Measurements from ENCODE around the gene DCAF11. TPM values are rescaled to one million over a fixed set of nuclear protein-coding genes. Genes with fewer than 3 reads are reported as not detected.

DCAF11 gene
- total RNA-seq, 1 experiment from 2014 or later, result 93.5 TPM

- Histone ChIP-seq H3K4me1 (ENCODE audit: low read length) (peaks cover 20% of the 10 kb centered on the region), H2AFZ (ENCODE audit: low read length) (no peak overlapping the region), H3K36me3 (ENCODE audit: insufficient read depth, low read length) (peaks cover 40% of the 10 kb centered on the region), H3K27ac (ENCODE audit: low read length) (no peak overlapping the region), H3K79me2 (ENCODE audit: low read length) (peaks cover 12% of the 10 kb centered on the region), H3K4me3 (ENCODE audit: low read length) (no peak overlapping the region), H3K4me2 (ENCODE audit: low read depth, low read length, poor library complexity, severe bottlenecking) (no peak overlapping the region), H3K9ac (ENCODE audit: low read length) (no peak overlapping the region), H3K9me2 (replicated peaks; ENCODE audit: insufficient read depth, low read length) (no peaks in the 10 kb centered on the region), H3K27me3 (ENCODE audit: low read length) (no peaks in the 10 kb centered on the region), H3K9me3 (ENCODE audit: low read length) (no peaks in the 10 kb centered on the region), H4K20me1 (ENCODE audit: insufficient read depth, low read depth, low read length) (no peaks in the 10 kb centered on the region)
- no peak for DNase-seq
Observed at GRCh38 chr14:24157331-24157730, 42.8 kb downstream of the DCAF11 start.

GRCh38 chr14:24159777-24160498 lies 45.4 kb downstream of the DCAF11 start:
- peaks cover 17% of the 10 kb centered on the region for H3K79me2 ChIP-seq (ENCODE audit: low read length)
- no peaks in the 10 kb centered on the region for H3K9me2 ChIP-seq (replicated peaks; ENCODE audit: insufficient read depth, low read length)
- no peak overlapping the region for H2AFZ ChIP-seq (ENCODE audit: low read length)
- no peak for DNase-seq
- H3K4me3 ChIP-seq (ENCODE audit: low read length), result no peak overlapping the region
- peaks cover 55% of the 10 kb centered on the region for H3K36me3 ChIP-seq (ENCODE audit: insufficient read depth, low read length)
- H3K9ac ChIP-seq (ENCODE audit: low read length), result no peak overlapping the region
- H3K27me3 ChIP-seq (ENCODE audit: low read length), result no peaks in the 10 kb centered on the region
- H4K20me1 ChIP-seq (ENCODE audit: insufficient read depth, low read depth, low read length), result no peaks in the 10 kb centered on the region
- no peak overlapping the region for H3K4me2 ChIP-seq (ENCODE audit: low read depth, low read length, poor library complexity, severe bottlenecking)
- 0 out of 2 replicates have a peak overlapping the region, but pooled peaks have one; percentile 8 for H3K27ac ChIP-seq (ENCODE audit: low read length)
- H3K4me1 ChIP-seq (ENCODE audit: low read length), result peaks cover 21% of the 10 kb centered on the region
- no peaks in the 10 kb centered on the region for H3K9me3 ChIP-seq (ENCODE audit: low read length)

GRCh38 chr14:24160499-24160849 lies 45.9 kb downstream of the DCAF11 start:
- Histone ChIP-seq H3K79me2 (ENCODE audit: low read length) (peaks cover 17% of the 10 kb centered on the region), H3K9me3 (ENCODE audit: low read length) (no peaks in the 10 kb centered on the region), H3K36me3 (ENCODE audit: insufficient read depth, low read length) (peaks cover 55% of the 10 kb centered on the region), H3K4me1 (ENCODE audit: low read length) (peaks cover 21% of the 10 kb centered on the region), H3K27ac (ENCODE audit: low read length) (peak overlapping the region; percentile 8; the same call in 1 of the 2 replicates), H3K4me3 (ENCODE audit: low read length) (no peak overlapping the region), H2AFZ (ENCODE audit: low read length) (no peak overlapping the region), H3K9me2 (replicated peaks; ENCODE audit: insufficient read depth, low read length) (no peaks in the 10 kb centered on the region), H3K9ac (ENCODE audit: low read length) (no peak overlapping the region), H3K27me3 (ENCODE audit: low read length) (no peaks in the 10 kb centered on the region), H3K4me2 (ENCODE audit: low read depth, low read length, poor library complexity, severe bottlenecking) (peak overlapping the region; percentile 91), H4K20me1 (ENCODE audit: insufficient read depth, low read depth, low read length) (no peaks in the 10 kb centered on the region)
- no peak for DNase-seq

GRCh38 chr14:24160850-24161804 lies 46.5 kb downstream of the DCAF11 start, which contains the start of gene IRF9:
IRF9 (plus strand) TSS chr14:24161265; CDS start chr14:24162145, 880 bp downstream.
- Histone ChIP-seq H3K36me3 (ENCODE audit: insufficient read depth, low read length) (peaks cover 56% of the 10 kb centered on the region; the same call in 1 of the 2 replicates), H2AFZ (ENCODE audit: low read length) (no peak within 1 kb of the TSS)
- peak; percentile 99 for DNase-seq

GRCh38 chr14:24162093-24162492 lies 47.5 kb downstream of the DCAF11 start:
- Histone ChIP-seq H3K4me1 (ENCODE audit: low read length) (peaks cover 21% of the 10 kb centered on the region), H3K9me2 (replicated peaks; ENCODE audit: insufficient read depth, low read length) (no peaks in the 10 kb centered on the region), H4K20me1 (ENCODE audit: insufficient read depth, low read depth, low read length) (no peaks in the 10 kb centered on the region), H3K4me3 (ENCODE audit: low read length) (peak overlapping the region; percentile 76), H3K4me2 (ENCODE audit: low read depth, low read length, poor library complexity, severe bottlenecking) (peak overlapping the region; percentile 91), H2AFZ (ENCODE audit: low read length) (no peak overlapping the region), H3K36me3 (ENCODE audit: insufficient read depth, low read length) (peaks cover 52% of the 10 kb centered on the region; the same call in 1 of the 2 replicates), H3K27ac (ENCODE audit: low read length) (peak overlapping the region; percentile 77), H3K27me3 (ENCODE audit: low read length) (no peaks in the 10 kb centered on the region), H3K9ac (ENCODE audit: low read length) (peak overlapping the region; percentile 88), H3K9me3 (ENCODE audit: low read length) (no peaks in the 10 kb centered on the region), H3K79me2 (ENCODE audit: low read length) (peaks cover 17% of the 10 kb centered on the region)
- DNase-seq, result no peak

More at GRCh38 chr14:24160850-24161804, 46.5 kb downstream of the DCAF11 start, which contains the start of gene IRF9:
- Histone ChIP-seq H3K4me1 (ENCODE audit: low read length) (peaks cover 21% of the 10 kb centered on the region), H3K27ac (ENCODE audit: low read length) (peak within 1 kb of the TSS; percentile 77), H3K4me2 (ENCODE audit: low read depth, low read length, poor library complexity, severe bottlenecking) (peak within 1 kb of the TSS; percentile 91), H3K79me2 (ENCODE audit: low read length) (peaks cover 17% of the 10 kb centered on the region), H3K9me2 (replicated peaks; ENCODE audit: insufficient read depth, low read length) (no peaks in the 10 kb centered on the region), H4K20me1 (ENCODE audit: insufficient read depth, low read depth, low read length) (no peaks in the 10 kb centered on the region), H3K9me3 (ENCODE audit: low read length) (no peaks in the 10 kb centered on the region), H3K27me3 (ENCODE audit: low read length) (no peaks in the 10 kb centered on the region), H3K9ac (ENCODE audit: low read length) (peak within 1 kb of the TSS; percentile 88), H3K4me3 (ENCODE audit: low read length) (peak within 1 kb of the TSS; percentile 76)

- DNase-seq, result no peak
- H4K20me1 ChIP-seq (ENCODE audit: insufficient read depth, low read depth, low read length), result no peaks in the 10 kb centered on the region
- H3K79me2 ChIP-seq (ENCODE audit: low read length), result peaks cover 17% of the 10 kb centered on the region
- H3K9me2 ChIP-seq (replicated peaks; ENCODE audit: insufficient read depth, low read length), result no peaks in the 10 kb centered on the region
- H3K9me3 ChIP-seq (ENCODE audit: low read length), result no peaks in the 10 kb centered on the region
- no peak overlapping the region for H3K27ac ChIP-seq (ENCODE audit: low read length)
- H2AFZ ChIP-seq (ENCODE audit: low read length), result no peak overlapping the region
- H3K4me2 ChIP-seq (ENCODE audit: low read depth, low read length, poor library complexity, severe bottlenecking), result no peak overlapping the region
- no peak overlapping the region for H3K4me3 ChIP-seq (ENCODE audit: low read length)
- H3K9ac ChIP-seq (ENCODE audit: low read length), result no peak overlapping the region
- no peaks in the 10 kb centered on the region for H3K27me3 ChIP-seq (ENCODE audit: low read length)
- peaks cover 21% of the 10 kb centered on the region for H3K4me1 ChIP-seq (ENCODE audit: low read length)
- H3K36me3 ChIP-seq (ENCODE audit: insufficient read depth, low read length), result peaks cover 44% of the 10 kb centered on the region; the same call in 1 of the 2 replicates
Observed at GRCh38 chr14:24164518-24164991, 50.0 kb downstream of the DCAF11 start.

- H3K4me3 ChIP-seq (ENCODE audit: low read length), result no peak overlapping the region
- H3K4me1 ChIP-seq (ENCODE audit: low read length), result peaks cover 15% of the 10 kb centered on the region
- no peak overlapping the region for H2AFZ ChIP-seq (ENCODE audit: low read length)
- no peak for DNase-seq
- peaks cover 17% of the 10 kb centered on the region for H3K79me2 ChIP-seq (ENCODE audit: low read length)
- no peaks in the 10 kb centered on the region for H3K27me3 ChIP-seq (ENCODE audit: low read length)
- no peak overlapping the region for H3K9ac ChIP-seq (ENCODE audit: low read length)
- H3K36me3 ChIP-seq (ENCODE audit: insufficient read depth, low read length), result peaks cover 38% of the 10 kb centered on the region; the same call in 1 of the 2 replicates
- no peaks in the 10 kb centered on the region for H3K9me3 ChIP-seq (ENCODE audit: low read length)
- no peak overlapping the region for H3K27ac ChIP-seq (ENCODE audit: low read length)
- no peaks in the 10 kb centered on the region for H3K9me2 ChIP-seq (replicated peaks; ENCODE audit: insufficient read depth, low read length)
- no peak overlapping the region for H3K4me2 ChIP-seq (ENCODE audit: low read depth, low read length, poor library complexity, severe bottlenecking)
- no peaks in the 10 kb centered on the region for H4K20me1 ChIP-seq (ENCODE audit: insufficient read depth, low read depth, low read length)
Observed at GRCh38 chr14:24165785-24166184, 51.2 kb downstream of the DCAF11 start.
